ENCODE data around the gene AKAP8.
"Not testable (repeated sequence)": the region's sequence is repeated elsewhere in the genome, so short reads cannot be mapped to it uniquely, and the experiment has no call there.

Gene AKAP8

DNA sequence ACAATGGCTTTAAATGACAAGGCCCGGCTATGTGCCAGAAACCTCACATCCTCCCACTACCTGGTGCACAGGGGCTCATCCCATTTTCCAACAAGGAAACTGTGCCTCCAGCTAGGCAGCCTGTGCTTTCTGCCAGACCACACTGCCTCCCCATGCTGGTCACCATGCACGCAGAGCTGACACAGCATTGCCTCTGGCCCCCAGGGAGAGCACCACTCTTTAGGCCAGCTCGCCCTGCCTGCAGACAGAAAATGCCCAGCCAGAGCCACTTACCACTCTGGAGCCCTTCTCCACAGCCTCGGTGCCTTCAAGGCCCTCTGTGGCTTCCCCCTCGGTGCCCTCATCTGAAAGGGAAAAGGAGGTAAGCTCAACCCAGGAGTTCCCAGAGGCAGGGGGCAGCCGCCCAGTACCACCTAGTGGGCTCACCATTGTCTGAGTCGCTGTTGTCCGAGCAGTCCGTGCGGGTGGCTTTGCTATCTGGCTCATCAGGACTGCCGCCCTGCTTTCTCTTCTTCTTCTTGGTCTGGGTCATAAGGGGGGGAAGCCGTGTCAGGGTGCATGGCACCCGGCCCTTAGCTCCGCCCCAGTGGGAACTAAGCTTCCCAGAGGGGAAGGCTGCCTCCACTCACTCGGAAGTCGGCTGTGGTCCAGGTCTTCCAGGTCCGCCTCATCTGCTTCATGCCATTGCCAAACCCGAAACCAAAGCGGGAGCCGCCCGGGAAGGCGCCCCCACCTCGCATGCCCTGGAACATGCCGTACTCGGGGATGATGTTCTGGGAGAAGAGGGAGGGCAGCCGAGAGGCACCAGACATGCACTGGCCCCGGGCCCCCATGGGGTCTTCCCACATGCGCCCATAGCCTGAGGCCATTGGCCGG, 21.2 kb upstream of the AKAP8 start:
- TF ChIP-seq FOXP2 (optimal IDR thresholded peaks at IDR 0.05; ENCODE audit: control extremely low read depth, extremely low read length, insufficient read depth) (no peak), EZH2 (IDR thresholded peaks at IDR 0.05) (no peak), POLR2AphosphoS5 (IDR thresholded peaks at IDR 0.05; ENCODE audit: borderline replicate concordance, low read depth, low read length) (no peak)
- DNase-seq (ENCODE audit: low read depth, low spot score) = no peak
- Histone ChIP-seq H3K27ac (no peak overlapping the region), H3K36me3 (ENCODE audit: insufficient read depth, low read length) (peaks cover 80% of the 10 kb centered on the region), H3K9ac (ENCODE audit: insufficient read length) (no peak overlapping the region), H3K4me3 (no peak overlapping the region), H3K9me3 (ENCODE audit: low read depth, low read length) (no peaks in the 10 kb centered on the region)

- no peak for DNase-seq (ENCODE audit: low read depth, low spot score)
- Histone ChIP-seq H3K27ac (no peak overlapping the region), H3K36me3 (ENCODE audit: insufficient read depth, low read length) (peaks cover 78% of the 10 kb centered on the region), H3K4me3 (no peak overlapping the region), H3K9ac (ENCODE audit: insufficient read length) (no peak overlapping the region), H3K9me3 (ENCODE audit: low read depth, low read length) (no peaks in the 10 kb centered on the region)
- no peak for TF ChIP-seq EZH2 (IDR thresholded peaks at IDR 0.05)
- no peak for TF ChIP-seq POLR2AphosphoS5 (IDR thresholded peaks at IDR 0.05; ENCODE audit: borderline replicate concordance, low read depth, low read length)
- TF ChIP-seq FOXP2 (optimal IDR thresholded peaks at IDR 0.05; ENCODE audit: control extremely low read depth, extremely low read length, insufficient read depth) = no peak
These were observed 20.0 kb upstream of the AKAP8 start for GRCh38 chr19:15399635-15400034.

DNA sequence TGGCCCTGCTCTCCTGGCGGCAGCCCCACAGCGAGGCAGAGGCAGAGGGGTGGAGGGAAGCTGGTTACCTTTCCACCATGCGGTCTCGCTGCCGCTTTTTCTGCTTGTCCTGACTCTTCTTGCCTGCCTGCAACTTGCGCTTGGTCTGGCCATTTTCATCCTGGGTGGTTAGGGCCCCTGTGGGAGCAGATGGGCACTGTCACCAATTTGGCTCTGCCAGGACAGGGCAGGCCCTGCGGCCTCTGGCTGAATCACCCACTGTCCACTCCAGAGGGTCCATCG, 19.6 kb upstream of the AKAP8 start:
- TF ChIP-seq FOXP2 (optimal IDR thresholded peaks at IDR 0.05; ENCODE audit: control extremely low read depth, extremely low read length, insufficient read depth) (no peak), EZH2 (IDR thresholded peaks at IDR 0.05) (no peak), POLR2AphosphoS5 (IDR thresholded peaks at IDR 0.05; ENCODE audit: borderline replicate concordance, low read depth, low read length) (no peak)
- Histone ChIP-seq H3K36me3 (ENCODE audit: insufficient read depth, low read length) (peaks cover 82% of the 10 kb centered on the region), H3K27ac (no peak overlapping the region), H3K9ac (ENCODE audit: insufficient read length) (no peak overlapping the region), H3K9me3 (ENCODE audit: low read depth, low read length) (no peaks in the 10 kb centered on the region), H3K4me3 (no peak overlapping the region)
- DNase-seq (ENCODE audit: low read depth, low spot score) = no peak

- H3K27ac ChIP-seq = no peak overlapping the region
- no peak overlapping the region for H3K4me3 ChIP-seq
- H3K9me3 ChIP-seq (ENCODE audit: low read depth, low read length) = no peaks in the 10 kb centered on the region
- DNase-seq (ENCODE audit: low read depth, low spot score) = no peak
- TF ChIP-seq FOXP2 (optimal IDR thresholded peaks at IDR 0.05; ENCODE audit: control extremely low read depth, extremely low read length, insufficient read depth) (no peak), POLR2AphosphoS5 (IDR thresholded peaks at IDR 0.05; ENCODE audit: borderline replicate concordance, low read depth, low read length) (no peak), EZH2 (IDR thresholded peaks at IDR 0.05) (no peak)
- H3K36me3 ChIP-seq (ENCODE audit: insufficient read depth, low read length) = peaks cover 87% of the 10 kb centered on the region
- H3K9ac ChIP-seq (ENCODE audit: insufficient read length) = no peak overlapping the region
These were observed 19.1 kb upstream of the AKAP8 start for GRCh38 chr19:15398501-15399233.

DNA sequence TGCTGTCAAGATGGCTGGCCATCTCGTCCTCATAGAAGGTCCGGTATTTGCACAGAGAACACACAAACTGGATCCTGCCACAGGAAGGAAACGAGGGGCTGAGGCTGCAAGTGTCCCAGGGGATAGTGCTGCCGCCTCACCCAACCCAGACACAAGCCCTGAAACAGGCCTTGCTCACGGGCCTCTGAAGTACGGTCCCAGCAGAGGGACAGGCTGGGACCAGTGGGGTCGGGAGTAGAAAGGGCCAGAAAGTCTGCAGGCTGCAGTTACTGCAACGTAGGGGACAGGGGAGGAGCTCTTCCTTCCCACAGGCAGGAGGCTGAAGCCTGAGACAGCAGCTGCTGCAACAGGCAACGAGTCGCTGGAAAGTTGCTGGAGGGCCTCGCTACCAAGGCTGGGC, 18.2 kb upstream of the AKAP8 start:
- Histone ChIP-seq H3K4me3 (no peak overlapping the region), H3K9ac (ENCODE audit: insufficient read length) (no peak overlapping the region), H3K9me3 (ENCODE audit: low read depth, low read length) (no peaks in the 10 kb centered on the region), H3K27ac (no peak overlapping the region), H3K36me3 (ENCODE audit: insufficient read depth, low read length) (peaks cover 87% of the 10 kb centered on the region)
- TF ChIP-seq EZH2 (IDR thresholded peaks at IDR 0.05) (no peak), POLR2AphosphoS5 (IDR thresholded peaks at IDR 0.05; ENCODE audit: borderline replicate concordance, low read depth, low read length) (no peak), FOXP2 (optimal IDR thresholded peaks at IDR 0.05; ENCODE audit: control extremely low read depth, extremely low read length, insufficient read depth) (no peak)
- no peak for DNase-seq (ENCODE audit: low read depth, low spot score)

DNA sequence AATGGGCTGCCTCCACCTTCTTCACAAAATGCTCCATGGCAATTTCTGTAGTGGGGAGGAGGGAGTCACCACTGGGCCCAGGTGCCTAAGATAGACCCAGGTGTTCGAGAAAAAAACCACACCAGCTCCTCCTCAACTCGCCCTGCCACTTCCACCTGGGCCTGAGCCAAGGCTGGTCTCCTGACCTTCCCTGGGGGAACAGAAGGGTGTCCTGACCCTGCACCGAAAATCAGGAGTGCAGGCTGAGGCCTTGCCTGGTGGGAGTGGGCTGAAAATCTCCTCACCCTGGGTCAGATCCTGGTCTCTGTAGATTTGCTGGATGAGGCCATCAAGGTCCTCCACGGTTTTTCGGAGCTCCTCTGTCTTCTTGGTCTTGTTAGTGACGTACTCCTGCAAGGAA, 17.6 kb upstream of the AKAP8 start:
- Histone ChIP-seq H3K9ac (ENCODE audit: insufficient read length) (no peak overlapping the region), H3K36me3 (ENCODE audit: insufficient read depth, low read length) (peaks cover 85% of the 10 kb centered on the region), H3K9me3 (ENCODE audit: low read depth, low read length) (no peaks in the 10 kb centered on the region), H3K4me3 (no peak overlapping the region), H3K27ac (no peak overlapping the region)
- no peak for DNase-seq (ENCODE audit: low read depth, low spot score)
- TF ChIP-seq POLR2AphosphoS5 (IDR thresholded peaks at IDR 0.05; ENCODE audit: borderline replicate concordance, low read depth, low read length) = no peak
- TF ChIP-seq EZH2 (IDR thresholded peaks at IDR 0.05) = no peak
- TF ChIP-seq FOXP2 (optimal IDR thresholded peaks at IDR 0.05; ENCODE audit: control extremely low read depth, extremely low read length, insufficient read depth) = no peak

DNA sequence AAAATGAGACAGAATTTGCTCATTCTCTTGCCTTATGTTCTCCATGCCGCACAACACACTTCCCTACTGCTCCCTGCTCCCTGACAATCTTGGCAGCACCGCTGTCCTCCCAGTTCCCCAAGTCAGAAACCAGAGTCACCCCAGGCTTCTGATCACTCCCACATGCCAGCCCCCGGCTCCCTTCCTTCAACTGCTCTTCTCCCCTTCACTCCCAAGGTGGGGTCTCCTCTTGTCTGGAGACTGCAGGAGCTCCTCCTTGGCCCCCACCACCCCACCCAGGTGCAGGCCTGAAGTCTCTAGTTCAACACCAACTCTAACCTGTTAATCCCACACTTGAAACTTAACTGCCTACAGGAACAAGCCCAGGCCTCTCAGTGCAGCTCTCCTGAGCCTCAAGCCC, 16.8 kb upstream of the AKAP8 start:
- Histone ChIP-seq H3K9ac (ENCODE audit: insufficient read length) (no peak overlapping the region), H3K4me3 (no peak overlapping the region), H3K36me3 (ENCODE audit: insufficient read depth, low read length) (peaks cover 85% of the 10 kb centered on the region), H3K9me3 (ENCODE audit: low read depth, low read length) (no peaks in the 10 kb centered on the region), H3K27ac (no peak overlapping the region)
- no peak for DNase-seq (ENCODE audit: low read depth, low spot score)
- no peak for TF ChIP-seq POLR2AphosphoS5 (IDR thresholded peaks at IDR 0.05; ENCODE audit: borderline replicate concordance, low read depth, low read length)
- TF ChIP-seq EZH2 (IDR thresholded peaks at IDR 0.05) = no peak
- no peak for TF ChIP-seq FOXP2 (optimal IDR thresholded peaks at IDR 0.05; ENCODE audit: control extremely low read depth, extremely low read length, insufficient read depth)

- H3K9ac ChIP-seq (ENCODE audit: insufficient read length); H3K27ac ChIP-seq; H3K4me3 ChIP-seq; H3K9me3 ChIP-seq (ENCODE audit: low read depth, low read length); DNase-seq (ENCODE audit: low read depth, low spot score): not testable (repeated sequence)
- peaks cover 82% of the 10 kb centered on the region for H3K36me3 ChIP-seq (ENCODE audit: insufficient read depth, low read length)
These were observed 15.7 kb upstream of the AKAP8 start for GRCh38 chr19:15395251-15395650.

All from SK-N-MC (cell line).